IPS DF 4.7 (cell line): Measurements from ENCODE around the gene LAMC2.
"Not testable (repeated sequence)": the region's sequence is repeated elsewhere in the genome, so short reads cannot be mapped to it uniquely, and the experiment has no call there.

Source experiments
- DNase-seq: peaks from one replicate; pipeline ENCODE4 v3.0.0-alpha.2; 2013; ENCODE audit warnings: low spot score; ENCODE audit errors: extremely low read depth

Gene LAMC2

DNA sequence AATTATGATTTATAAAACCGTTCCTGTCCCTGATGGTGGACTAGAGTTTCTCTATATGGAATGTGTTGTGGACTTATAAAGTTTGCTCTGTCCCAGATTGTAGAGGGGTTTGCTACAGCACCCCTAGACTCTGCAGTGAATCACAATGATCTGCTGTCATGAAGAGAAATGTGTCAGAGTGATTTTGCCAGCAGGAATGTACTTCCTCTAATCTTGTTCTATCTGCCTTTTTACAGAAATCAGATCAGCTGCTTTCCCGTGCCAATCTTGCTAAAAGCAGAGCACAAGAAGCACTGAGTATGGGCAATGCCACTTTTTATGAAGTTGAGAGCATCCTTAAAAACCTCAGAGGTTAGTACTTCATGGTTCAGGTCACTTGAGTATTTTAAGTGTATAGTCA is 52.0 kb downstream of the LAMC2 start:
- DNase-seq = no peak

DNA sequence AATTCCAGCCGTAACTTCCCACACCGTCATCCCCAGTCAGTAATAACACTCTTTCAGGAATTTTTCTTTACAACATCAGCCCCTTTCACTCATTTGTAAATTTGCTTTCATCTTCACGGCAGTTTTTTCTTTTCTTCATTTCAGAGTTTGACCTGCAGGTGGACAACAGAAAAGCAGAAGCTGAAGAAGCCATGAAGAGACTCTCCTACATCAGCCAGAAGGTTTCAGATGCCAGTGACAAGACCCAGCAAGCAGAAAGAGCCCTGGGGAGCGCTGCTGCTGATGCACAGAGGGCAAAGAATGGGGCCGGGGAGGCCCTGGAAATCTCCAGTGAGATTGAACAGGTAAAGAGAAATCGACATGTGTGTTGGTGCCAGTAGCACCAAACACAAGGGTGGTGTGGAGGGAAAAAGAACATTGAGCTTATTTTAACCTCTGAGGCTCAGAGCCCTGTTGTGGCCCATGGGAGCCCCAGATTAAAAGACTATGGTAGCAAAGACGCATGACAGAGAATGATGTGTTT is 53.2 kb downstream of the LAMC2 start:
- no peak for DNase-seq

DNA sequence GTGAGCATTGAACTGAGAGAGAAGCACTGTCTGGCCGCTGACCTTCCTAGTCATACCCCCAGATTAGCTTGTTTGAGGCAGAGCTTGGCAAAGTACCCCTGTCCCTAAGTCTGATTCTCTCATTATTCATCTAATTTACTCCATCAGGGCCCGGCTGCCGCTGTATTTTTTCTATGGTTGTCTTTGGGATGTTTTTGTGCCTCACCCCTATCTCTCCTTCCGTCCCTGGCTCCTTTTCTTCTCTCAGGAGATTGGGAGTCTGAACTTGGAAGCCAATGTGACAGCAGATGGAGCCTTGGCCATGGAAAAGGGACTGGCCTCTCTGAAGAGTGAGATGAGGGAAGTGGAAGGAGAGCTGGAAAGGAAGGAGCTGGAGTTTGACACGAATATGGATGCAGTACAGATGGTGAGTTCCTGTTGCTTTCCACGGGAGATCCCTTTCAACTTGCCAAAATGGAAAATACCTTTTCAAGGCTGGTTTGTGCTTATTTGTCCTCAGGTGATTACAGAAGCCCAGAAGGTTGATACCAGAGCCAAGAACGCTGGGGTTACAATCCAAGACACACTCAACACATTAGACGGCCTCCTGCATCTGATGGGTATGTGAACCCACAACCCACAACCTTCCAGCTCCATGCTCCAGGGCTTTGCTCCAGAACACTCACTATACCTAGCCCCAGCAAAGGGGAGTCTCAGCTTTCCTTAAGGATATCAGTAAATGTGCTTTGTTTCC is 53.9 kb downstream of the LAMC2 start:
- no peak for DNase-seq

DNA sequence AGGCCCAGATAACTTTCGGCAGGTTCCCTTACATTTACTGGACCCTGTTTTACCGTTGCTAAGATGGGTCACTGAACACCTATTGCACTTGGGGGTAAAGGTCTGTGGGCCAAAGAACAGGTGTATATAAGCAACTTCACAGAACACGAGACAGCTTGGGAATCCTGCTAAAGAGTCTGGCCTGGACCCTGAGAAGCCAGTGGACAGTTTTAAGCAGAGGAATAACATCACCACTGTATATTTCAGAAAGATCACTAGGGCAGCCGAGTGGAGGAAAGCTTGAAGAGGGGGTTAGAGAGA is 54.4 kb downstream of the LAMC2 start:
- DNase-seq = no peak

DNA sequence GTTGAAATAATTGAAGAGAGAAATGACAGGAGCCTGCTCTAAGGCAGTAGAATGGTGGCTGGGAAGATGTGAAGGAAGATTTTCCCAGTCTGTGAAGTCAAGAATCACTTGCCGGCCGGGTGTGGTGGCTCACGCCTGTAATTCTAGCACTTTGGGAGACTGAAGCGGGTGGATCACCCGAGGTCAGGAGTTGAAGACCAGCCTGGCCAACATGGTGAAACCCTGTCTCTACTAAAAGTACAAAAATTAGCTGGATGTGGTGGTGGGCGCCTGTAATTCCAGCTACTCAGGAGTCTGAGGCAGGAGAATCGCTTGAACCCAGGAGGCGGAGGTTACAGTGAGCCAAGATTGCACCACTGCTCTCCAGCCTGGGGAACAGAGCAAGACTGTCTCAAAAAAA is 54.8 kb downstream of the LAMC2 start:
- DNase-seq = not testable (repeated sequence)

DNA sequence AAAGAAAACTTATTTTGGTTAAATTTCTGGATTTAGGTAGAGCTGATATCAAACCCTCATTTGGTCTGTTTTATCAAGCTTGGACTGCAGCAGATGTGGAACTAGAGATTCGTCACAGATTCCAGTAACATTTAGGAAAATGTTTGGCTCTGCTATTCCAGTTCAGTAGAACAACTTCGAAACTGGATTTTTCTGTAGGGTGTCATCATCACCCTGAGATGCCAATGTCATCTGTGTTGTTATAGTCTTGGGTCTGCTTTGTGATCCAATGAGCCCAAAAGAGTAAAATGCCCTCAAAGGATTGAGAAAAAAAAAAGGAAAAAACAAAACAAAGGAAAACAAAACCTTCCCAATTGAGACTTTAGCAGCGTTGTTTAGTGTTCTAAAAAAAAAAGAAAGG is 55.4 kb downstream of the LAMC2 start:
- DNase-seq = no peak

DNA sequence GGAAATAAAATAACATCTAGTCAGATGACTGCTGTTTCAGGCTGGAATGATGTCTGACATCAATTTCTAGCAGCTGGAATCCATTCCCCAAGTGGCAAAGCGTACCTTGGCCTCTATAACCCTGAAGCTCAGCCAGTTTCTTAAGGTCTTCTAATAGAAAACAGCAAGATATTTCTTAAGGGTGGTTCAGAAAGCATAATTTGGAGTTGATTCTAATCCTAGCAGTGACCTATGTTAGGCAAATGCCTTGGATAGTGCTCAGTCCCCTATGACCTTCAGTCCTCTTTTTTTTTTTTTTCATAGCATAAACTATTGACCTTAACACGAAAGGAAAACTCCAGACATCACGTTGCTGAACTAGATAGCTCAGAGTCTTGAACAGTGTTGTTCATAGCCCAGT is 56.5 kb downstream of the LAMC2 start:
- no peak for DNase-seq

DNA sequence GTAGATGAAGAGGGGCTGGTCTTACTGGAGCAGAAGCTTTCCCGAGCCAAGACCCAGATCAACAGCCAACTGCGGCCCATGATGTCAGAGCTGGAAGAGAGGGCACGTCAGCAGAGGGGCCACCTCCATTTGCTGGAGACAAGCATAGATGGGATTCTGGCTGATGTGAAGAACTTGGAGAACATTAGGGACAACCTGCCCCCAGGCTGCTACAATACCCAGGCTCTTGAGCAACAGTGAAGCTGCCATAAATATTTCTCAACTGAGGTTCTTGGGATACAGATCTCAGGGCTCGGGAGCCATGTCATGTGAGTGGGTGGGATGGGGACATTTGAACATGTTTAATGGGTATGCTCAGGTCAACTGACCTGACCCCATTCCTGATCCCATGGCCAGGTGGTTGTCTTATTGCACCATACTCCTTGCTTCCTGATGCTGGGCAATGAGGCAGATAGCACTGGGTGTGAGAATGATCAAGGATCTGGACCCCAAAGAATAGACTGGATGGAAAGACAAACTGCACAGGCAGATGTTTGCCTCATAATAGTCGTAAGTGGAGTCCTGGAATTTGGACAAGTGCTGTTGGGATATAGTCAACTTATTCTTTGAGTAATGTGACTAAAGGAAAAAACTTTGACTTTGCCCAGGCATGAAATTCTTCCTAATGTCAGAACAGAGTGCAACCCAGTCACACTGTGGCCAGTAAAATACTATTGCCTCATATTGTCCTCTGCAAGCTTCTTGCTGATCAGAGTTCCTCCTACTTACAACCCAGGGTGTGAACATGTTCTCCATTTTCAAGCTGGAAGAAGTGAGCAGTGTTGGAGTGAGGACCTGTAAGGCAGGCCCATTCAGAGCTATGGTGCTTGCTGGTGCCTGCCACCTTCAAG is 57.3 kb downstream of the LAMC2 start:
- DNase-seq = no peak

DNA sequence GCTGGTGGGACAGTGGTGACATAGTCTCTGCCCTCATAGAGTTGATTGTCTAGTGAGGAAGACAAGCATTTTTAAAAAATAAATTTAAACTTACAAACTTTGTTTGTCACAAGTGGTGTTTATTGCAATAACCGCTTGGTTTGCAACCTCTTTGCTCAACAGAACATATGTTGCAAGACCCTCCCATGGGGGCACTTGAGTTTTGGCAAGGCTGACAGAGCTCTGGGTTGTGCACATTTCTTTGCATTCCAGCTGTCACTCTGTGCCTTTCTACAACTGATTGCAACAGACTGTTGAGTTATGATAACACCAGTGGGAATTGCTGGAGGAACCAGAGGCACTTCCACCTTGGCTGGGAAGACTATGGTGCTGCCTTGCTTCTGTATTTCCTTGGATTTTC is 58.4 kb downstream of the LAMC2 start:
- DNase-seq = no peak

DNA sequence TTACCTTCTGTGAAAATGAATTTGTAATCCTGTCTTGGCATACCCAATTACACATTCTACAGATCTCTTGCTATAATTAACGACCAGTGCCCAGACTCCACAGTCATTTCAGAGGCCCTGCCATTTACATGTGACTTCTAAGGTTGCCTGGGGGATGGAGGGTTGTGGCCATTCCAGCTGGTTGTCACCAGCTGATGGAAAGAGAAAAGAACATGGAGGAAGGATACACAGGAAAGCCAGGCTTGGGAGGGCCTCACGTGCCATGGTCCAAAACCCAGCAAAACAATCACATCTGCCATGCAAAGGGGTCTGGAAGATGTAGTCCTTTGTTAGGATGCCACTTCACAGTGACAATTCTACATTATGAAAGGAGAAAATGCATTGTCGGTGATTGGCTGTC is 59.3 kb downstream of the LAMC2 start:
- no peak for DNase-seq

DNA sequence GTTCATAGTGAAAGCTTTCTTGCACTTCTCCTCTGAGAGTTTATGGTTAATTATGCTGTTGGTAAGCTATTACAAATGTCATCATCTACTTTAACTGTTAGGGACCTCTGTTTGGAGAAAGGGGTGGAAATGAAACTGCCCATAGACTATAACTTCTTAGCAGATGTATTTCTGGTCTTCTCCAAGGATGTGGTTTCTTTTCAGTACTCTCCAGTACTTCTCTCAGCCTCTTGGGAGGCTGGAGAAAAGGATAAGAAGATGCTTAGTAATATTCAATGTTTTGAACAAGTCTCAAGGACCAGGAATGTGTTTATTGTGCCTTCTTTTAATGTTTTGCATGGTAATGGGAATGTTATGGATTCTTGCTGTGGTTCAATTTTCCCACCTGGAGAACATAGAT is 60.4 kb downstream of the LAMC2 start:
- no peak for DNase-seq

DNA sequence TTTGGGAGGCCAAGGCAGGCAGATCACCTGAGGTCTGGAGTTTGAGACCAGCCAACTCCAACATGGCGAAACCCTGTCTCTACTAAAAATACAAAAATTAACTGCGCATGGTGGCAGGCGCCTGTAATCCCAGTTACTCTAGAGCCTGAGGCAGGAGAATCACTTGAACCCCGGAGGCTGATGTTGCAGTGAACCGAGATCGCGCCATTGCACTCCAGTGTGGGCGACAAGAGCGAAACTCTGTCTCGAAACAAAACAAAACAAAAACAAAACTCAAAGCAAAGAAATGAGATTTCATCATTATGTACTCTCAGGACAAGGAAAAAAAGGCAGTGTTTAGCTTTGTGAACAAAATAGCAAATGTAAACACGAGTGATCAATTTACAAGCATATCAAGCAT is 61.0 kb downstream of the LAMC2 start:
- DNase-seq = no peak

DNA sequence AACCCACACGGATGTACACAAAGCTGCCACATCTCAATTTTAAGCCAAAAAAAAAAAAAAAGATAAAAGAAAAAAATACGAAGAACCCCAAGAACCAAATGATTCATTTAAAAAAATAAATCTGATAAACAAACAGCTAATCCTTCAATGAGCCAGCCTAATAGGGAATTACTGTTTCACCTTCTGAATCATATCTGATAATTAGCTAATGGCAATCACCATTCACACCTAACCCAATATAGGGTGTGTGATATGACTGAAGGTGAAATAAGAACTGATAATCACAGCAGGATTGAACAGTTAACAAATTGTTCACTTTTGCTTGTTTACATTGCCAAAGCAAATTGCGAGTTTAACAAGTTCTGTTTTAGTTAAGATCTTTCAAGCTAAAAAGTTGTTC is 61.4 kb downstream of the LAMC2 start:
- DNase-seq = no peak

DNA sequence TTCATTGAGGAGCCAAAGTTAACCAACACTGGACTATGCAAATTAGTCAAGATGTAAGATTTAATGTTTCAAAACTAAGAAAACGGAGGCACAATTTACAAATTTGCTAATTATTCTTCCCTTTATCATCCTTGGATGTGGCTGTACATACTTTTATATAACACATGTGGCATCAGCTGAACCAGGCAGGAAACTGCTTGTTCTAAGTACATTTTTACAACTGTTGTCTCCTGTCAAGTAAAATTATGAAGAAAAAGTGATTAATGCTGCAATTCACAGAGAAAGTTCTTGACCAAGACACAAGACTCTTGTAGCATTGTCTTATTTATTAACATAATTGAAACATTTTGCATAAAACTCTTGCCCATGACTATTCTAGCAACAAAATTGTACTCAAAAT is 61.9 kb downstream of the LAMC2 start:
- DNase-seq = no peak

DNA sequence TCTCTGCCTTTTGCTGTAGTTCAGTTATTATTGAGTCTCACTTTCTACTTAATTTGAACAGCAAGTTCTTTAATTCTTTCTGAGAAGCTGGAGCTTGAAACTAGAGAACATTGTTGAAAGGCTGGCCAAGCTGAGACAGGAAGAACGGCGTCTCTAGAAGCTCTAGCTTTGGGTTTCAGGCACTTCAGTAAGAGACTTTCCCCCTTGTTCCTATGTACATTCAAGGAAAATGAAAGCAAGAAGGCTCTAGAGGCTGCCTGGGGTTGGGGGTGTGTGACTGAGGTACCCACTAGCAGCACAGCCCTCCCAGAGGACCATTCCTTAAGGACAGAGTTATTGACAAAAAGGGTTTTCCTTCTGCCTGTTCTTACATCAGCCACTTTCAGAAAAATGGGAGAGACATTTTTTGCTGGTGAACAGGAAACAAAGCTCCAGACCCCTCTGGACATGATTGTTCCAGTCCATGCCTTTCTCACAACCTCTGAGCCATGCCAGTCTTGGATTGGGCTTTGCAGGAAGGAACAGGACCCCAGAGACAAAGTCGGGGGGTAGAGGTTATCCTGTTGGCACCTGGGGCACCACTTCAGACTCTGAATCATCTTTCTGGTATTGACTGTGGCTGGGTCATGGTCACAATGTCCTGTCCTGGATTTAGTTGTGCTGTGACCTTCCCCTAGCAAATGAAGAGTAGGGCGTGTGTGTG is 63.1 kb downstream of the LAMC2 start:
- no peak for DNase-seq

DNA sequence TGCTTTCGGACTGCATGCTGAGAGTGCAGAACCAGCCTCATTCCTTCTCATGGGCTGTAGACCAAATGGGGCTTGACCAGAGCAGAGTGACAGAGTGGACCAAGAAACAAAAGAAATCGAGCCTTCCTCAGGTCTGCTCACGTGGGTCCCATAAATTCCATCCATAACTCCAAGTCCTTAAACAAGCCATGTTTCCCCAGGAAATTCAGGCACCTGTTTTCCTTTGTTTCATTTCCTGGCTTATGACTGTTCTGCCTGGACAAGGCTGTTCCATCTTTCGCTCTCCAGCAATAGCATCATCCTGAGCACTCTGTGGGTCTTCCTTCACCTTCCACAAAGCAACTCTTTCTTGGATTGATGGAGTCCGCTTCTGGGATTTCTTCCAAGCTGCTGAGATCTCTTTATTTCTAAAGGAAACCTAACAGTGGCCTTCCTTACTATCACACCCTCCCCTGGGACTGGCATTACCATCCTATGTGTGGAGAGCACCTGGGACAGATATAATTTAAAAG is 63.9 kb downstream of the LAMC2 start:
- DNase-seq = no peak

DNA sequence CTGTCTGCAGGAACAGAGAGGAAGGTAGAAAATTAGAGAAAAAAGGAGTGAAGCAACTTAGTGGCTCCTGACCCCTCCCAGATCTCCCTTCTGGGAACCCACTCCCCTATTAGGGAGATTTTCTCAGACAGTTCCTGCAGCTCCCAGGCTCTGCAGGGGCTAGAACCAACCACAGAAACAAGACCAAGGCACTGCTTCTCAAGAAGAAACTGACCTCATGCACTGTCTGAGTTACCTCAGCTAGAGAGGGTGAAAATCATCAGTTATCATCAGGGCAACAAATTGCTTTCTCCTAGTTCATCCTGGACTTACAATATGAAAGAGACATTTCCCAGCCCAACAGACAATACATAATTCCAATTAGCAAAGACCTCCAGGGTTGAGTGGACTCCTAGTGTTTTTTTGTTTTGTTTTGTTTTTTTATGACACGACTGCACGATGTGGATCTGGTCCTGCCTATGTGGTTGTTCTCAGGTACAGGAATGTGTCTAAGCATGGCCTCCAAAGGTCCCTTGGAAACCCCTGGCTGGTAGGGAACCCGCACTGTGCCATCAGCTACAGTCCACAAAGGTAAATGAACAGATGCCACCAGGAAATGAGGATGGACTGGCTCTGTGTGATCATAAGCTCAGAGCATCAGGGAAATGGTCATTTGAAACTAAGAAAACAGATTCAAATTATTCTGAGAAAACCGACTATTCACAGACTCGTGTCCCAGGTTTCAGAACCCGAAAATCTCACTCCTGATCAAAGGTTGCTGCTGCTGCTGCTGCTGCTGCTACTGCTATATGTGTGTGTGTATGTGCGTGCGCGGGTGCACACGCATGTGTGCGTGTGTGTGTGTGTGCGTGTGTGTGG is 65.3 kb downstream of the LAMC2 start:
- DNase-seq = no peak

DNA sequence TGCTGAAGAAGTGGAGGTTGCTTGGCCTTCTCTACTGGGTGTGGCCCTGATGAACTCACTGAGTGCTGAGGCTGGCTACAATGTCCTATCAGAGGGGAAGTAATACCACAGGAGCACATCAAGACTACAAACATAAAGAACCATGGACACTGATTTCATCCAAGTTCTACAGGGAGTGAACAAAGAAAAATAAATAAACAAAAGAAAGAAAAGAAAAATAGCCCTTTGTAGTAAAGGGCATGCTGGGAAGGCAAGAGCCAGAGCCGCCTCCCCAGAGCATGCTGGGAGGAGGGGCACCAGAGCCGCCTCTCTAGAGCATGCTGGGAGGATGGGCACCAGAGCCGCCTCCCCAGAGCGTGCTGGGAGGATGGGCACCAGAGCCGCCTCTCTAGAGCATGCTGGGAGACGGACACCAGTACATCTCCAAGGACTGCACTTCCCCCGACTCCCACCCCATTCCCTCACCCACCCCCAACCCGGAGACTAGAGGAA is 65.9 kb downstream of the LAMC2 start:
- DNase-seq = no peak

DNA sequence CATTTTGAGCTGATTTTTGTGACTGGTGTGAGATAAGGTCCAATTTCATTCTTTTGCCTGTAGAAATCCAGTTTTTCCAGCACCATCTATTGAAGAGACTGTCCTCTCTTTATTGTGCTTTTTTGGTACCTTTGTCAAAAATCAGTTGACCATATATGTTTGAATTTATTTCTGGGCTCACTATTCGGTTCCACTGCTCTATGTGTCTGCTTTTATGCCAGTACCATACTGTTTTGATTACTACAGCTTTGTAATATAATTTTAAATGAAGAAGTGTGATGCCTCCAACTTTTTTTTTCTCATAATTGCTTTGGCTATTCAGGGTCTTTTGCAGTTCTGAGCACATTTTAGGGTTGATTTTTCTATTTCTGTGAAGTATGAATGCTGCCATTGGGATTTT is 69.0 kb downstream of the LAMC2 start:
- no peak for DNase-seq

DNA sequence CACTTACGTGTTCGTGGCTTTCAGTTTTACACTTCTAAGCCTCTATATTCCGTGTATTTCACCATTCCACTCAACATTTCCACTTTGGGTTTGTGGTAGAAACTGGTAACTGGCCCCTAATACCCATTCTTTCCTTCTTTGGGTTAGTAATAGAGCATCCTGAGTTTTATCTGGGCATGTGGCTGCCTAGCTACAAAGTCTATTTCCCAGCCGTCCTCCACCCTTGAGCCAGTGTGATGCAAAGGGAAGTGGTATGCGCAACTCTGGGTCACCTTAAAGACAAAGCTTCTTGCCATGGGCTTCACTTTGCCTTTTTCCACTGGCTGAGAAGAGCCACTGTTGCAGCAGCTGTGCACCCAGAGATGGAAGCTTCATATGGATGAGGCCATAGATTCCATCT is 73.9 kb downstream of the LAMC2 start:
- no peak for DNase-seq

DNA sequence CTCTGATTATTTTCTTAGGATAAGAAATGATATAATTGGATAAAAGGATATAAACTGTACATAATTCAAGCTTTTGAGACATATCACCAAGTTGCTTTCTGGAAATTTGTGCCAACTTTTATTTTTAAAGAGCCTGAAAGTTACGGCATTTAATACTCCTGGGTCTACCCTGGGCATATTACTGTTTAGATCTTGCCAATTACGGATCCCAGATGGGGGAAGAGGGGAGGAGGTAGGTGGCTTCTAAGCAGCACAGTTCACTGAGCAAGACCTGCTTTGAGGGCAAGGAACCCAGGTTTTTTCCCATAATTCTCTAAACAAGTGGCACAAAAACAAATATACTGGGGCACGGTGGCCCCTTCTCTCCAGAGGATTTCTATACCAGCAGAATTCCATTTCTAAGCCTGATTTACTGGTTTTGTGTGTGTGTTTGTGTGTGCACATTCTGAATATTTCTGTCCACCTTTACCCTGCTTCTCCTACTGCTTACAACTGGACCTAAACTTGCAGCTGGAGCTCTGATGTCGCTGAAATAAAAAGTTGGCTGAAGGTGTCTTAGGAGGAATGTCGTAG is 76.7 kb downstream of the LAMC2 start:
- DNase-seq = no peak
